ENCODE results near the gene PNLIPRP3. TPM values are rescaled to one million over a fixed set of nuclear protein-coding genes. Genes with fewer than 3 reads are reported as not detected.

The PNLIPRP3 gene
- total RNA-seq, 1 donor from 2014 or later, result not detected

DNA sequence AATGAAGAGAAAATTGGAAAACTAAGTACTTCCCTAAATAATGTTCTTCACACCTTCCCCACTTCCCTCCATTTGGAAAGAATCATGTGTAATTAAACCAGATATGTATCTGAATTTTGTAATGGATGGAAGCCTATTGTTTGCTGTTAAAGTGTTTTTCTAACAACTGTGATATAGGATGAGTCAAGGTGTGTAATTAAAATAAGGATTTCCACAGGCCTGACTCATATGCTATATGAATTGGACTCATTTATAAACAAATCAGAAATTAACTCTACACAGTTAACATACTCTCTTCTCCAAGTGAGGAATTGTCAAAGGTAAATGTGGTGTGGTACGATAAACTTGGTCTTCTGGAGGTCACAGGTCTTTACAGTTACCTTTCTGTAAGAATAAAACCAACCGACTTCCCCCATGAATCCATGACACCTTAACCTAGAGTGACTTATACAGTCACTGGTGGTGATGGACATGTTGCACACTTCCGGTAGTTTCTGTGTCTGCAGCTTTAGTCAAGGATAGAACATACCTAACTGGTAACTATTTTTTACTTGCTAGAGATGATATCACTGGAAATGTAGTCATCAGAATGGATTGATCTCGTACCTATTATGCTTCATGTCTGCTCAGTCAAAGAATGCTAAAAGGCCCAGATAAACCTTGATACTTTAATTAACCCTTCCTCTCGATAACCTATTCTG, 12.8 kb downstream of the PNLIPRP3 start:
- no peaks in the 10 kb centered on the region for H3K27me3 ChIP-seq (ENCODE audit: insufficient read depth, low read length)
- H3K4me1 ChIP-seq (ENCODE audit: insufficient read depth, low read length), result no peaks in the 10 kb centered on the region
- no peak overlapping the region for H3K27ac ChIP-seq (ENCODE audit: low read depth, low read length)
- no peaks in the 10 kb centered on the region for H4K20me1 ChIP-seq (ENCODE audit: insufficient read depth, low read length)
- no peak overlapping the region for H2AFZ ChIP-seq (ENCODE audit: low read depth, low read length)
- Mint-ChIP-seq H3K4me3 (ENCODE audit: unreplicated experiment) (no peak overlapping the region), H3K9me3 (ENCODE audit: unreplicated experiment) (no peaks in the 10 kb centered on the region), H3K27ac (ENCODE audit: unreplicated experiment) (no peak overlapping the region), H3K27me3 (ENCODE audit: low read depth, unreplicated experiment) (peaks cover 10% of the 10 kb centered on the region), H3K36me3 (ENCODE audit: low read depth, unreplicated experiment) (no peaks in the 10 kb centered on the region), H3K4me1 (ENCODE audit: low read depth, unreplicated experiment) (no peaks in the 10 kb centered on the region)
- no peaks in the 10 kb centered on the region for H3K79me2 ChIP-seq (ENCODE audit: insufficient read depth, low read length)
- FAIRE-seq (no peak), DNase-seq (ENCODE audit: low read depth) (no peak)
- no peak overlapping the region for H3K9ac ChIP-seq (ENCODE audit: low read length)
- H3K4me2 ChIP-seq (ENCODE audit: low read length), result no peak overlapping the region
- no peaks in the 10 kb centered on the region for H3K36me3 ChIP-seq (ENCODE audit: insufficient read depth, low read length)
- no peak overlapping the region for H3K4me3 ChIP-seq (ENCODE audit: insufficient read depth, low read depth, low read length)
- H3K9me3 ChIP-seq (ENCODE audit: insufficient read depth, low read depth, low read length), result no peaks in the 10 kb centered on the region
- no peak for TF ChIP-seq CTCF (IDR thresholded peaks at IDR 0.05; ENCODE audit: insufficient read depth, low read depth, low read length)

- H3K79me2 ChIP-seq (ENCODE audit: insufficient read depth, low read length), result no peaks in the 10 kb centered on the region
- H3K27me3 Mint-ChIP-seq (ENCODE audit: low read depth, unreplicated experiment), result peaks cover 6% of the 10 kb centered on the region
- H3K4me3 ChIP-seq (ENCODE audit: insufficient read depth, low read depth, low read length), result no peak overlapping the region
- no peaks in the 10 kb centered on the region for H3K36me3 ChIP-seq (ENCODE audit: insufficient read depth, low read length)
- DNase-seq (ENCODE audit: low read depth) (peak; percentile 16), FAIRE-seq (no peak)
- H3K27me3 ChIP-seq (ENCODE audit: insufficient read depth, low read length), result no peaks in the 10 kb centered on the region
- H3K4me1 Mint-ChIP-seq (ENCODE audit: low read depth, unreplicated experiment), result no peaks in the 10 kb centered on the region
- no peak overlapping the region for H3K27ac Mint-ChIP-seq (ENCODE audit: unreplicated experiment)
- no peak overlapping the region for H3K4me3 Mint-ChIP-seq (ENCODE audit: unreplicated experiment)
- TF ChIP-seq EZH2 (IDR thresholded peaks at IDR 0.05; ENCODE audit: insufficient read depth, low read length) (no peak), CTCF (IDR thresholded peaks at IDR 0.05; ENCODE audit: insufficient read depth, low read depth, low read length) (peak; percentile 85)
- no peaks in the 10 kb centered on the region for H3K4me1 ChIP-seq (ENCODE audit: insufficient read depth, low read length)
- no peak overlapping the region for H3K4me2 ChIP-seq (ENCODE audit: low read length)
- no peak overlapping the region for H3K27ac ChIP-seq (ENCODE audit: low read depth, low read length)
- no peaks in the 10 kb centered on the region for H3K36me3 Mint-ChIP-seq (ENCODE audit: low read depth, unreplicated experiment)
- no peak overlapping the region for H2AFZ ChIP-seq (ENCODE audit: low read depth, low read length)
- H3K9me3 ChIP-seq (ENCODE audit: insufficient read depth, low read depth, low read length), result no peaks in the 10 kb centered on the region
- no peak overlapping the region for H3K9ac ChIP-seq (ENCODE audit: low read length)
- H4K20me1 ChIP-seq (ENCODE audit: insufficient read depth, low read length), result no peaks in the 10 kb centered on the region
- no peaks in the 10 kb centered on the region for H3K9me3 Mint-ChIP-seq (ENCODE audit: unreplicated experiment)
These were observed 17.0 kb downstream of the PNLIPRP3 start for GRCh38 chr10:116444527-116445142.

DNA sequence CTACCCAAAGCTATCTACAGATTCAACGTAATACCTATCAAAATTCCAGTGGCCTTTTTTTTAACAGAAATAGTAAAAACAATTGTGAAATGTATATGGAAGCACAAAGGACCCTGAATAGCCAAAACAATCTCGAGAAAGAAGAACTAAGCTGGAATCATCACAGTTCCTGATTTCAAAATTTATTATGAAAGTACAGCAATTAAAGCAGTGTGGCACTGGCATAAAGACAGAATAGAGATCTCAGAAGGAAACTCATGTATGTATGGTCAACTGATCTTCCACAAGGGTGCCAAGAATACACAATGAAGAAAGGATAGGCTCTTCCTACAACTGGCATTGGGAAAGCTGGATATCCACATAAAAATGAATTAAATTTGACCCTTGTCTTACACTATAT, 23.2 kb downstream of the PNLIPRP3 start:
- Histone ChIP-seq H3K27ac (ENCODE audit: low read depth, low read length) (no peak overlapping the region), H3K79me2 (ENCODE audit: insufficient read depth, low read length) (no peaks in the 10 kb centered on the region), H4K20me1 (ENCODE audit: insufficient read depth, low read length) (no peaks in the 10 kb centered on the region), H3K27me3 (ENCODE audit: insufficient read depth, low read length) (no peaks in the 10 kb centered on the region), H2AFZ (ENCODE audit: low read depth, low read length) (no peak overlapping the region), H3K4me1 (ENCODE audit: insufficient read depth, low read length) (no peaks in the 10 kb centered on the region), H3K4me2 (ENCODE audit: low read length) (no peak overlapping the region), H3K4me3 (ENCODE audit: insufficient read depth, low read depth, low read length) (no peak overlapping the region), H3K9me3 (ENCODE audit: insufficient read depth, low read depth, low read length) (no peaks in the 10 kb centered on the region), H3K36me3 (ENCODE audit: insufficient read depth, low read length) (no peaks in the 10 kb centered on the region), H3K9ac (ENCODE audit: low read length) (no peak overlapping the region)
- no peak overlapping the region for H3K4me3 Mint-ChIP-seq (ENCODE audit: unreplicated experiment)
- FAIRE-seq (no peak), DNase-seq (ENCODE audit: low read depth) (no peak)
- no peaks in the 10 kb centered on the region for H3K9me3 Mint-ChIP-seq (ENCODE audit: unreplicated experiment)
- H3K4me1 Mint-ChIP-seq (ENCODE audit: low read depth, unreplicated experiment), result no peaks in the 10 kb centered on the region
- H3K27me3 Mint-ChIP-seq (ENCODE audit: low read depth, unreplicated experiment), result no peaks in the 10 kb centered on the region
- TF ChIP-seq CTCF (IDR thresholded peaks at IDR 0.05; ENCODE audit: insufficient read depth, low read depth, low read length), result no peak
- TF ChIP-seq EZH2 (IDR thresholded peaks at IDR 0.05; ENCODE audit: insufficient read depth, low read length), result no peak
- H3K27ac Mint-ChIP-seq (ENCODE audit: unreplicated experiment), result no peak overlapping the region
- no peaks in the 10 kb centered on the region for H3K36me3 Mint-ChIP-seq (ENCODE audit: low read depth, unreplicated experiment)

All from astrocyte (in vitro differentiated cells and primary cell).